ENCODE measurements around the gene ATG14.

GRCh38 chr14:55416866-55417265 is 5.2 kb upstream of the ATG14 start:
- TF ChIP-seq CTCF (IDR thresholded peaks at IDR 0.05) (no peak), POLR2A (IDR thresholded peaks at IDR 0.05) (no peak)

Data from uterus (tissue), 2 donors.